Activated T-helper 17 cell treated with anti-CD3 and anti-CD28 coated beads, Interleukin-2, amount 50 U/mL, for 72 hours (primary cell): ENCODE results near the gene CDC14B. TPM values are rescaled to one million over a fixed set of nuclear protein-coding genes. Genes with fewer than 3 reads are reported as not detected.
A peak's percentile ranks its signal among the peaks of the same experiment; 100 is the strongest.
"Not testable (repeated sequence)": the region's sequence is repeated elsewhere in the genome, so short reads cannot be mapped to it uniquely, and the experiment has no call there.

Experiments used
- ATAC-seq: fragments of 150-1000 bp; cut with Tn5 transposase; replicated peaks from 2 replicates; pipeline ENCODE4 v1.10.0; 2021; ENCODE audit warnings: mild to moderate bottlenecking, moderate library complexity
- H3K27ac Mint-ChIP-seq: one replicate; pipeline ENCODE4 v1.8.0; 2022; ENCODE audit warnings: mixed read lengths
- H3K27me3 Mint-ChIP-seq: one replicate; pipeline ENCODE4 v1.8.0; 2022; ENCODE audit warnings: mixed read lengths
- H3K36me3 Mint-ChIP-seq: one replicate; pipeline ENCODE4 v1.8.0; 2022; ENCODE audit warnings: low read depth, mild to moderate bottlenecking, mixed read lengths
- H3K4me1 Mint-ChIP-seq: one replicate; pipeline ENCODE4 v1.8.0; 2022; ENCODE audit warnings: mixed read lengths
- H3K4me3 Mint-ChIP-seq: one replicate; pipeline ENCODE4 v1.8.0; 2022; ENCODE audit warnings: mild to moderate bottlenecking, mixed read lengths
- H3K9me3 Mint-ChIP-seq: one replicate; pipeline ENCODE4 v1.8.0; 2022; ENCODE audit warnings: mixed read lengths
- total RNA-seq, 2 donors: library from RNA; stranded (reverse); gene quantifications; one replicate each; pipeline ENCODE4 v1.2.3, GENCODE V29; 2022

CDC14B gene
- total RNA-seq, 2 donors from 2014 or later = 2.4 to 6.5 TPM

- no peaks in the 10 kb centered on the region for H3K9me3 Mint-ChIP-seq
- no peak overlapping the region for H3K27ac Mint-ChIP-seq
- peaks cover 6% of the 10 kb centered on the region for H3K36me3 Mint-ChIP-seq
- ATAC-seq = no peak
- H3K4me3 Mint-ChIP-seq = no peak overlapping the region
- no peaks in the 10 kb centered on the region for H3K27me3 Mint-ChIP-seq
- H3K4me1 Mint-ChIP-seq = peaks cover 17% of the 10 kb centered on the region
Measured at GRCh38 chr9:96556701-96557461, 62.8 kb downstream of the CDC14B start.

GRCh38 chr9:96555567-96556386 lies 63.9 kb downstream of the CDC14B start:
- peaks cover 17% of the 10 kb centered on the region for H3K4me1 Mint-ChIP-seq
- H3K9me3 Mint-ChIP-seq = no peaks in the 10 kb centered on the region
- H3K27me3 Mint-ChIP-seq = no peaks in the 10 kb centered on the region
- H3K27ac Mint-ChIP-seq = peak overlapping the region; percentile 12
- peaks cover 6% of the 10 kb centered on the region for H3K36me3 Mint-ChIP-seq
- H3K4me3 Mint-ChIP-seq = no peak overlapping the region
- ATAC-seq = no peak

GRCh38 chr9:96554801-96555566 lies 64.7 kb downstream of the CDC14B start:
- Mint-ChIP-seq H3K4me3 (no peak overlapping the region), H3K4me1 (peaks cover 17% of the 10 kb centered on the region)
- no peak for ATAC-seq

GRCh38 chr9:96554326-96554725 lies 65.3 kb downstream of the CDC14B start:
- peak overlapping the region; percentile 58 for H3K4me3 Mint-ChIP-seq
- H3K36me3 Mint-ChIP-seq = peaks cover 6% of the 10 kb centered on the region
- H3K9me3 Mint-ChIP-seq = no peaks in the 10 kb centered on the region
- no peaks in the 10 kb centered on the region for H3K27me3 Mint-ChIP-seq
- peaks cover 17% of the 10 kb centered on the region for H3K4me1 Mint-ChIP-seq
- ATAC-seq = no peak
- H3K27ac Mint-ChIP-seq = peak overlapping the region; percentile 12

More at GRCh38 chr9:96554801-96555566, 64.7 kb downstream of the CDC14B start:
- H3K27ac Mint-ChIP-seq = peak overlapping the region; percentile 12
- no peaks in the 10 kb centered on the region for H3K27me3 Mint-ChIP-seq
- H3K9me3 Mint-ChIP-seq = no peaks in the 10 kb centered on the region
- H3K36me3 Mint-ChIP-seq = peaks cover 6% of the 10 kb centered on the region

GRCh38 chr9:96553070-96553469 lies 66.6 kb downstream of the CDC14B start:
- H3K4me1 Mint-ChIP-seq = peaks cover 17% of the 10 kb centered on the region
- no peaks in the 10 kb centered on the region for H3K27me3 Mint-ChIP-seq
- peak; percentile 70 for ATAC-seq
- peaks cover 6% of the 10 kb centered on the region for H3K36me3 Mint-ChIP-seq
- no peaks in the 10 kb centered on the region for H3K9me3 Mint-ChIP-seq
- H3K4me3 Mint-ChIP-seq = peak overlapping the region; percentile 58
- H3K27ac Mint-ChIP-seq = peak overlapping the region; percentile 12

- Mint-ChIP-seq H3K4me3 (peak overlapping the region; percentile 6), H3K27ac (peak overlapping the region; percentile 12), H3K4me1 (peaks cover 17% of the 10 kb centered on the region), H3K27me3 (no peaks in the 10 kb centered on the region), H3K36me3 (peaks cover 6% of the 10 kb centered on the region), H3K9me3 (no peaks in the 10 kb centered on the region)
- peak; percentile 60 for ATAC-seq
Measured at GRCh38 chr9:96551403-96551802, 68.2 kb downstream of the CDC14B start.

GRCh38 chr9:96550659-96551058 lies 69.0 kb downstream of the CDC14B start:
- Mint-ChIP-seq H3K27me3 (no peaks in the 10 kb centered on the region), H3K9me3 (no peaks in the 10 kb centered on the region), H3K4me1 (peaks cover 17% of the 10 kb centered on the region), H3K4me3 (no peak overlapping the region), H3K36me3 (peaks cover 6% of the 10 kb centered on the region), H3K27ac (no peak overlapping the region)
- ATAC-seq = no peak

GRCh38 chr9:96543131-96543530 lies 76.5 kb downstream of the CDC14B start:
- ATAC-seq, H3K36me3 Mint-ChIP-seq, H3K4me1 Mint-ChIP-seq, H3K27ac Mint-ChIP-seq, H3K9me3 Mint-ChIP-seq, H3K4me3 Mint-ChIP-seq, H3K27me3 Mint-ChIP-seq: not testable (repeated sequence)

GRCh38 chr9:96540106-96540505 lies 79.5 kb downstream of the CDC14B start:
- no peak overlapping the region for H3K4me3 Mint-ChIP-seq
- no peaks in the 10 kb centered on the region for H3K27me3 Mint-ChIP-seq
- no peak overlapping the region for H3K27ac Mint-ChIP-seq

GRCh38 chr9:96532173-96532572 lies 87.5 kb downstream of the CDC14B start:
- Mint-ChIP-seq H3K9me3 (no peaks in the 10 kb centered on the region), H3K27ac (no peak overlapping the region), H3K4me3 (no peak overlapping the region), H3K27me3 (no peaks in the 10 kb centered on the region), H3K4me1 (no peaks in the 10 kb centered on the region), H3K36me3 (peaks cover 10% of the 10 kb centered on the region)
- ATAC-seq = no peak

More at GRCh38 chr9:96540106-96540505, 79.5 kb downstream of the CDC14B start:
- Mint-ChIP-seq H3K36me3 (peaks cover 11% of the 10 kb centered on the region), H3K4me1 (no peaks in the 10 kb centered on the region), H3K9me3 (no peaks in the 10 kb centered on the region)
- ATAC-seq = no peak

- H3K27ac Mint-ChIP-seq = no peak overlapping the region
- no peak for ATAC-seq
- no peak overlapping the region for H3K4me3 Mint-ChIP-seq
- no peaks in the 10 kb centered on the region for H3K9me3 Mint-ChIP-seq
- H3K27me3 Mint-ChIP-seq = no peaks in the 10 kb centered on the region
- H3K4me1 Mint-ChIP-seq = no peaks in the 10 kb centered on the region
- no peaks in the 10 kb centered on the region for H3K36me3 Mint-ChIP-seq
Measured at GRCh38 chr9:96524764-96525163, 94.9 kb downstream of the CDC14B start.

GRCh38 chr9:96524045-96524444 lies 95.6 kb downstream of the CDC14B start:
- Mint-ChIP-seq H3K27me3 (no peaks in the 10 kb centered on the region), H3K9me3 (no peaks in the 10 kb centered on the region), H3K27ac (no peak overlapping the region), H3K4me3 (no peak overlapping the region), H3K36me3 (no peaks in the 10 kb centered on the region), H3K4me1 (no peaks in the 10 kb centered on the region)
- ATAC-seq = no peak

GRCh38 chr9:96523374-96523773 lies 96.3 kb downstream of the CDC14B start:
- Mint-ChIP-seq H3K4me3 (no peak overlapping the region), H3K27me3 (no peaks in the 10 kb centered on the region), H3K9me3 (no peaks in the 10 kb centered on the region), H3K36me3 (no peaks in the 10 kb centered on the region), H3K27ac (no peak overlapping the region), H3K4me1 (no peaks in the 10 kb centered on the region)
- ATAC-seq = no peak

- H3K4me3 Mint-ChIP-seq = no peak overlapping the region
- H3K27me3 Mint-ChIP-seq = no peaks in the 10 kb centered on the region
- H3K9me3 Mint-ChIP-seq = no peaks in the 10 kb centered on the region
- H3K4me1 Mint-ChIP-seq = no peaks in the 10 kb centered on the region
- no peak overlapping the region for H3K27ac Mint-ChIP-seq
- ATAC-seq = no peak
- H3K36me3 Mint-ChIP-seq = no peaks in the 10 kb centered on the region
Measured at GRCh38 chr9:96522366-96522765, 97.3 kb downstream of the CDC14B start.
